H9 (cell line): Measurements from ENCODE around the gene TMBIM1. TPM values are rescaled to one million over a fixed set of nuclear protein-coding genes. Genes with fewer than 3 reads are reported as not detected.

Experiments
- DNase-seq: peaks from one replicate; pipeline ENCODE4 v3.0.0-alpha.2; 2017
- H2AFZ ChIP-seq: one replicate; pipeline ENCODE4 v1.6.1; 2013; ENCODE audit warnings: mild to moderate bottlenecking, low read length, control low read depth, moderate library complexity
- H2AK5ac ChIP-seq: 2 replicates; pipeline ENCODE4 v1.6.1; 2013; ENCODE audit warnings: low read length, control low read depth, mixed read lengths; ENCODE audit not compliant: insufficient read length
- H2BK120ac ChIP-seq: one replicate; pipeline ENCODE4 v1.6.1; 2013; ENCODE audit warnings: low read depth, mild to moderate bottlenecking, low read length, control low read depth, inconsistent platforms; ENCODE audit not compliant: poor library complexity, severe bottlenecking
- H2BK12ac ChIP-seq: 2 replicates; pipeline ENCODE4 v1.6.1; 2013; ENCODE audit warnings: low read length, control low read depth, mixed read lengths, low read depth; ENCODE audit not compliant: insufficient read length
- H2BK15ac ChIP-seq: 2 replicates; pipeline ENCODE4 v1.6.1; 2013; ENCODE audit warnings: low read depth, low read length, control low read depth
- H2BK20ac ChIP-seq: one replicate; pipeline ENCODE4 v1.6.1; 2013; ENCODE audit warnings: low read depth, mild to moderate bottlenecking, low read length, control low read depth, inconsistent platforms; ENCODE audit not compliant: poor library complexity, severe bottlenecking
- H2BK5ac ChIP-seq: 2 replicates; pipeline ENCODE4 v1.6.1; 2013; ENCODE audit warnings: low read length, control low read depth, mixed read lengths; ENCODE audit not compliant: insufficient read length
- H3K14ac ChIP-seq: 2 replicates; pipeline ENCODE4 v1.6.1; 2013; ENCODE audit warnings: low read length, control low read depth; ENCODE audit not compliant: insufficient read depth
- H3K18ac ChIP-seq: 2 replicates; pipeline ENCODE4 v1.6.1; 2013; ENCODE audit warnings: low read depth, mild to moderate bottlenecking, mixed read lengths, low read length, control low read depth; ENCODE audit not compliant: insufficient read length
- H3K23ac ChIP-seq: 2 replicates; pipeline ENCODE4 v1.6.1; 2013; ENCODE audit warnings: low read length, control low read depth, mixed read lengths, low read depth; ENCODE audit not compliant: insufficient read length
- H3K23me2 ChIP-seq: 2 replicates; pipeline ENCODE4 v1.6.1; 2013; ENCODE audit warnings: low read depth, mild to moderate bottlenecking, mixed read lengths, low read length, control low read depth; ENCODE audit not compliant: insufficient read length, poor library complexity, severe bottlenecking
- H3K27ac ChIP-seq: 2 replicates; pipeline ENCODE4 v1.5.1; 2013; ENCODE audit warnings: low read length, control low read depth, mixed read lengths, low read depth; ENCODE audit not compliant: insufficient read length
- H3K27me3 ChIP-seq: 2 replicates; pipeline ENCODE4 v1.6.1; 2013; ENCODE audit warnings: low read length, control low read depth, inconsistent platforms; ENCODE audit not compliant: insufficient read depth
- H3K4ac ChIP-seq: 2 replicates; pipeline ENCODE4 v1.6.1; 2013; ENCODE audit warnings: low read depth, mild to moderate bottlenecking, control low read depth, inconsistent platforms, low read length, moderate library complexity
- H3K4me1 ChIP-seq: 2 replicates; pipeline ENCODE4 v1.6.1; 2013; ENCODE audit warnings: low read length, control low read depth, inconsistent platforms; ENCODE audit not compliant: insufficient read depth
- H3K4me2 ChIP-seq: 2 replicates; pipeline ENCODE4 v1.6.1; 2013; ENCODE audit warnings: low read length, control low read depth, mixed read lengths; ENCODE audit not compliant: insufficient read length, insufficient read depth
- H3K56ac ChIP-seq: 2 replicates; pipeline ENCODE4 v1.6.1; 2013; ENCODE audit warnings: low read depth, mild to moderate bottlenecking, mixed read lengths, low read length, control low read depth; ENCODE audit not compliant: insufficient read length
- H3K79me1 ChIP-seq: 2 replicates; pipeline ENCODE4 v1.6.1; 2013; ENCODE audit warnings: low read depth, mild to moderate bottlenecking, moderate library complexity, low read length, control low read depth, inconsistent platforms; ENCODE audit not compliant: insufficient read depth, poor library complexity, severe bottlenecking
- H3K79me2 ChIP-seq: 2 replicates; pipeline ENCODE4 v1.6.1; 2013; ENCODE audit warnings: low read length, control low read depth, inconsistent platforms; ENCODE audit not compliant: insufficient read depth
- H3K9ac ChIP-seq: 2 replicates; pipeline ENCODE4 v1.6.1; 2013; ENCODE audit warnings: low read length, control low read depth, mixed read lengths; ENCODE audit not compliant: insufficient read length; ENCODE audit errors: extremely low read depth
- H3K9me3 ChIP-seq: one replicate; pipeline ENCODE4 v1.6.1; 2013; ENCODE audit warnings: low read depth, low read length, inconsistent platforms; ENCODE audit not compliant: control insufficient read depth
- H3T11ph ChIP-seq: one replicate; pipeline ENCODE4 v1.6.1; 2013; ENCODE audit warnings: mild to moderate bottlenecking, low read length, control low read depth, inconsistent platforms
- H4K20me1 ChIP-seq: one replicate; pipeline ENCODE4 v1.6.1; 2013; ENCODE audit not compliant: control insufficient read depth, insufficient read length, insufficient read depth
- H4K5ac ChIP-seq: 2 replicates; pipeline ENCODE4 v1.6.1; 2013; ENCODE audit warnings: low read depth, mild to moderate bottlenecking, mixed read lengths, low read length, control low read depth; ENCODE audit not compliant: insufficient read length
- H4K8ac ChIP-seq: replicated peaks from 2 replicates; pipeline ENCODE4 v1.6.1; 2013; ENCODE audit warnings: low read length, control low read depth, mixed read lengths, low read depth; ENCODE audit not compliant: insufficient read length
- H4K91ac ChIP-seq: 2 replicates; pipeline ENCODE4 v1.6.1; 2013; ENCODE audit warnings: low read depth, mild to moderate bottlenecking, moderate library complexity, mixed read lengths, low read length, control low read depth; ENCODE audit not compliant: insufficient read length
- H3K27ac Mint-ChIP-seq, 3 experiments: 2 replicates in 2 of 3; 3 replicates in 1 of 3; pipeline ENCODE4 v1.8.0; 2020 to 2021; ENCODE audit warnings: mixed read lengths in 3 of 3, mild to moderate bottlenecking in 1 of 3, moderate library complexity in 1 of 3
- H3K27me3 Mint-ChIP-seq: 2 replicates; pipeline ENCODE4 v1.8.0; 2021; ENCODE audit warnings: low read depth, mild to moderate bottlenecking, moderate library complexity, mixed read lengths
- H3K36me3 Mint-ChIP-seq, 3 experiments: 2 replicates in 2 of 3; 3 replicates in 1 of 3; pipeline ENCODE4 v1.8.0; 2020 to 2021; ENCODE audit warnings: low read depth in 3 of 3, mixed read lengths in 3 of 3; ENCODE audit not compliant: insufficient read depth in 1 of 3
- H3K4me1 Mint-ChIP-seq, 2 experiments: 2 replicates each; pipeline ENCODE4 v1.8.0; 2020; ENCODE audit warnings: mixed read lengths in 2 of 2
- H3K4me3 Mint-ChIP-seq, 2 experiments: 2 replicates in 1 of 2; 3 replicates in 1 of 2; pipeline ENCODE4 v1.8.0; 2020 to 2021; ENCODE audit warnings: mild to moderate bottlenecking in 2 of 2, mixed read lengths in 2 of 2, moderate library complexity in 1 of 2
- H3K9me3 Mint-ChIP-seq, 2 experiments: 2 replicates in 1 of 2; 3 replicates in 1 of 2; pipeline ENCODE4 v1.8.0; 2020; ENCODE audit warnings: mild to moderate bottlenecking in 2 of 2, mixed read lengths in 2 of 2, moderate library complexity in 1 of 2
- WGBS: extraction: QIAGEN DNeasy Blood & Tissue Kit; methylation state at CpG from one replicate; pipeline ENCODE4 v1.1.7; 2013; ENCODE audit warnings: missing lambda C conversion rate, low lambda C conversion rate, mixed read lengths; ENCODE audit not compliant: insufficient read length; ENCODE audit errors: extremely low coverage; 5-methylcytosine and 5-hydroxymethylcytosine counted together
- total RNA-seq: library from RNA; stranded (reverse); gene quantifications from 2 replicates; pipeline ENCODE4 v1.2.1, GENCODE V29; 2021
- TF ChIP-seq, protein P1 (sequence below): fragments of 200-600 bp; sonication (generic); conservative IDR thresholded peaks from 3 replicates; pipeline ENCODE4 v1.8.0; 2021; ENCODE audit warnings: antibody characterized with exemption, mild to moderate bottlenecking

TMBIM1 gene
- total RNA-seq, 1 experiment from 2014 or later = 17.4 TPM

DNA sequence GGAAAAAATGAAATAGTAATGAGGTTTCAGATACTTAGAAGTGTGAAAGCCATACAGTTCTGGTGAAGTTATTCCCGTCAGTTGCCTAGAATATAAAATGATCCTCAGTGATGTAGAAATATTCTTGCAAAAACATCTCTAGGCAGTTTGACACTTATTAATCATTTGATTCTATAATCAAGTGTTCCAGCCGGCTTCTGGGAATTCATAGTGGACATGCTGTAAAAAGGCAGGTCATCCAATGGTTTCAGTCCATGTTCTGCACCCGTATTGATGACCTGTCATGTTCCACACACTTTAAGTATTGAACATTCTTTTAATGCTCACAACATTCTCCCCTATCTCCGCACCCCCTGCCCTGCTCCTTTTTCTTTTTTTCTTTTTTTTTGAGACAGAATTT, 55.5 kb downstream of the TMBIM1 start:
- H2BK120ac ChIP-seq = no peak overlapping the region
- no peaks in the 10 kb centered on the region for H3K23me2 ChIP-seq
- no peak overlapping the region for H2BK12ac ChIP-seq
- H3K14ac ChIP-seq = no peak overlapping the region
- no peak overlapping the region for H3K56ac ChIP-seq
- H4K8ac ChIP-seq = no peak overlapping the region
- H2AK5ac ChIP-seq = no peak overlapping the region
- WGBS = no CpG with 5 or more reads among the region's 4 CpGs
- no peak overlapping the region for H3K18ac ChIP-seq
- no peaks in the 10 kb centered on the region for H4K20me1 ChIP-seq
- H3K9me3 Mint-ChIP-seq = no peaks in the 10 kb centered on the region
- no peak overlapping the region for H3T11ph ChIP-seq
- no peak overlapping the region for H2BK15ac ChIP-seq
- H3K9ac ChIP-seq = no peak overlapping the region
- H3K23ac ChIP-seq = no peak overlapping the region
- no peaks in the 10 kb centered on the region for H3K79me1 ChIP-seq
- H3K4me2 ChIP-seq = no peak overlapping the region
- no peaks in the 10 kb centered on the region for H3K79me2 ChIP-seq
- no peak overlapping the region for H2BK5ac ChIP-seq
- no peak overlapping the region for H2BK20ac ChIP-seq
- TF ChIP-seq, protein P1, sequence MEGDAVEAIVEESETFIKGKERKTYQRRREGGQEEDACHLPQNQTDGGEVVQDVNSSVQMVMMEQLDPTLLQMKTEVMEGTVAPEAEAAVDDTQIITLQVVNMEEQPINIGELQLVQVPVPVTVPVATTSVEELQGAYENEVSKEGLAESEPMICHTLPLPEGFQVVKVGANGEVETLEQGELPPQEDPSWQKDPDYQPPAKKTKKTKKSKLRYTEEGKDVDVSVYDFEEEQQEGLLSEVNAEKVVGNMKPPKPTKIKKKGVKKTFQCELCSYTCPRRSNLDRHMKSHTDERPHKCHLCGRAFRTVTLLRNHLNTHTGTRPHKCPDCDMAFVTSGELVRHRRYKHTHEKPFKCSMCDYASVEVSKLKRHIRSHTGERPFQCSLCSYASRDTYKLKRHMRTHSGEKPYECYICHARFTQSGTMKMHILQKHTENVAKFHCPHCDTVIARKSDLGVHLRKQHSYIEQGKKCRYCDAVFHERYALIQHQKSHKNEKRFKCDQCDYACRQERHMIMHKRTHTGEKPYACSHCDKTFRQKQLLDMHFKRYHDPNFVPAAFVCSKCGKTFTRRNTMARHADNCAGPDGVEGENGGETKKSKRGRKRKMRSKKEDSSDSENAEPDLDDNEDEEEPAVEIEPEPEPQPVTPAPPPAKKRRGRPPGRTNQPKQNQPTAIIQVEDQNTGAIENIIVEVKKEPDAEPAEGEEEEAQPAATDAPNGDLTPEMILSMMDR = no peak
- no peak overlapping the region for H2AFZ ChIP-seq
- H3K27ac Mint-ChIP-seq = no peak overlapping the region; a peak in 2 of 7 replicates
- H4K5ac ChIP-seq = no peak overlapping the region
- no peaks in the 10 kb centered on the region for H3K27me3 Mint-ChIP-seq
- no peak overlapping the region for H3K4me3 Mint-ChIP-seq
- H3K4me1 Mint-ChIP-seq = no peaks in the 10 kb centered on the region
- DNase-seq = no peak
- no peak overlapping the region for H4K91ac ChIP-seq
- H3K36me3 Mint-ChIP-seq = peaks cover 42 to 91% (median 79%) of the 10 kb centered on the region in 3 experiments; a peak in 6 of 7 replicates
- H3K27ac ChIP-seq = no peak overlapping the region
- H3K9me3 ChIP-seq = no peaks in the 10 kb centered on the region
- H3K4ac ChIP-seq = no peak overlapping the region
- H3K4me1 ChIP-seq = no peaks in the 10 kb centered on the region
- H3K27me3 ChIP-seq = no peaks in the 10 kb centered on the region
